ENCODE data around the gene BCL2.

- no peak for TF ChIP-seq EZH2 (IDR thresholded peaks at IDR 0.05)
- no peak for TF ChIP-seq POLR2AphosphoS5 (IDR thresholded peaks at IDR 0.05; ENCODE audit: borderline replicate concordance, low read depth, low read length)
Measured at GRCh38 chr18:63199743-63200241, 119.8 kb downstream of the BCL2 start.

All from SK-N-MC (cell line).